Left lung (tissue), 10 donors: ENCODE measurements around the gene EBF3. TPM values are rescaled to one million over a fixed set of nuclear protein-coding genes. Genes with fewer than 3 reads are reported as not detected.

Source experiments
- ATAC-seq: fragments of 200-7000 bp; cut with Tn5 transposase; one replicate; pipeline ENCODE4 v1.9.1; 2020; ENCODE audit warnings: moderate library complexity
- DNase-seq, 4 donors: peaks; one replicate each; pipeline ENCODE4 v3.0.0-alpha.2; 2013 to 2020
- H3K27ac ChIP-seq, 2 donors: fragments of 200-600 bp; sonication (generic) in 1 of 2; one replicate each; pipeline versions ENCODE4 v1.5.0 to v1.8.0; 2020 to 2021
- H3K27me3 ChIP-seq, 2 donors: fragments of 200-600 bp; sonication (generic) in 1 of 2; one replicate each; pipeline versions ENCODE4 v1.5.0 to v1.8.0; 2020 to 2021
- H3K36me3 ChIP-seq, 2 donors: fragments of 200-600 bp; sonication (generic) in 1 of 2; one replicate each; pipeline versions ENCODE4 v1.5.0 to v1.8.0; 2020 to 2021
- H3K4me1 ChIP-seq, 2 donors: fragments of 200-600 bp; one replicate each; pipeline ENCODE4 v1.8.0; 2021
- H3K4me3 ChIP-seq, 2 donors: fragments of 200-600 bp; sonication (generic) in 1 of 2; one replicate each; pipeline versions ENCODE4 v1.5.0 to v1.8.0; 2020 to 2021; ENCODE audit warnings: mild to moderate bottlenecking in 1 of 2
- H3K9me3 ChIP-seq, 2 donors: fragments of 200-600 bp; sonication (generic) in 1 of 2; one replicate each; pipeline versions ENCODE4 v1.5.0 to v1.8.0; 2020 to 2021
- intact Hi-C, 2 donors: fragments of 100-400 bp; cut with DNase I; formaldehyde crosslinking; loops; one replicate each; pipeline versions ENCODE4 v1.11.2 to v1.14.2; 2022
- polyA plus RNA-seq, 6 donors: library from polyadenylated mRNA; unstranded; fragments of 120-200 nt; gene quantifications; one replicate each; pipeline ENCODE4 v1.2.1, GENCODE V29; 2013; ENCODE audit not compliant: insufficient read length in 6 of 6
- total RNA-seq, 2 donors: library from RNA; stranded (reverse); fragmentation: NEBNext Ultra II Directional; extraction: Animal tissue kit (Norgen Biotek cat#: 25700); gene quantifications; one replicate each; pipeline ENCODE4 v1.2.1, GENCODE V29; 2021
- TF ChIP-seq, protein P1 (sequence below), 2 donors: fragments of 200-600 bp; sonication (generic) in 1 of 2; IDR thresholded peaks; one replicate each; pipeline versions ENCODE4 v1.5.0 to v1.8.0; 2021; ENCODE audit warnings: antibody characterized with exemption in 2 of 2
- donor health status: DM: no; HTN: yes; CAD: no.
- donor health status: DM: no; HTN: no; CAD: no.

The EBF3 gene
- total and polyA plus RNA-seq, 8 donors: 0.10 to 2.0 (median 1.4) TPM; not detected in 1

GRCh38 chr10:129875993-129876726 lies 87.9 kb downstream of the EBF3 start:
- TF ChIP-seq, protein P1, sequence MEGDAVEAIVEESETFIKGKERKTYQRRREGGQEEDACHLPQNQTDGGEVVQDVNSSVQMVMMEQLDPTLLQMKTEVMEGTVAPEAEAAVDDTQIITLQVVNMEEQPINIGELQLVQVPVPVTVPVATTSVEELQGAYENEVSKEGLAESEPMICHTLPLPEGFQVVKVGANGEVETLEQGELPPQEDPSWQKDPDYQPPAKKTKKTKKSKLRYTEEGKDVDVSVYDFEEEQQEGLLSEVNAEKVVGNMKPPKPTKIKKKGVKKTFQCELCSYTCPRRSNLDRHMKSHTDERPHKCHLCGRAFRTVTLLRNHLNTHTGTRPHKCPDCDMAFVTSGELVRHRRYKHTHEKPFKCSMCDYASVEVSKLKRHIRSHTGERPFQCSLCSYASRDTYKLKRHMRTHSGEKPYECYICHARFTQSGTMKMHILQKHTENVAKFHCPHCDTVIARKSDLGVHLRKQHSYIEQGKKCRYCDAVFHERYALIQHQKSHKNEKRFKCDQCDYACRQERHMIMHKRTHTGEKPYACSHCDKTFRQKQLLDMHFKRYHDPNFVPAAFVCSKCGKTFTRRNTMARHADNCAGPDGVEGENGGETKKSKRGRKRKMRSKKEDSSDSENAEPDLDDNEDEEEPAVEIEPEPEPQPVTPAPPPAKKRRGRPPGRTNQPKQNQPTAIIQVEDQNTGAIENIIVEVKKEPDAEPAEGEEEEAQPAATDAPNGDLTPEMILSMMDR (IDR thresholded peaks at IDR 0.05): no peak

DNA sequence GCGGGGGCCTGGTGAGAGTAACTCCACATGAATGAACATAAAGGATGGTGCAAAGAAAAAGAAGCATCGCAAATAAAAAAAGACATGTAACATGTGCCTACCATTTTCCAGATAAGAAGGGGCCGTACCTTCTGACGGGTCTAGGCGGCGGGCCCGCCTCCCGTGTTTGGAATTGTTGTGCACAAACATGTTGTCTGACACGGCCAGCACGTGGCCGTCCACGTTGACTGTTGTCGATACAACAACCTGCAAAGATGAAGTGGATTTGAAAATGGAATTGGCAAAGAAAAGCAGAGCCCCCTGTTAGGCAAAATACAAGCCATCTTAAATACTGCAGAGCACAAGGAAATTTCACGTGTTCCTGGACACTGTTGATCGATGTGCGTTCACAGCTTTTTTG lies 90.7 kb downstream of the EBF3 start:
- no peaks in the 10 kb centered on the region for H3K4me1 ChIP-seq
- no peaks in the 10 kb centered on the region for H3K36me3 ChIP-seq
- no peak overlapping the region for H3K4me3 ChIP-seq
- no peaks in the 10 kb centered on the region for H3K27me3 ChIP-seq
- intact Hi-C loops: no loop called here
- DNase-seq (no peak), ATAC-seq (no peak)
- H3K9me3 ChIP-seq: no peaks in the 10 kb centered on the region
- no peak overlapping the region for H3K27ac ChIP-seq
- TF ChIP-seq, protein P1 (IDR thresholded peaks at IDR 0.05): no peak

More at GRCh38 chr10:129875993-129876726, 87.9 kb downstream of the EBF3 start:
- Histone ChIP-seq H3K27ac (no peak overlapping the region), H3K4me1 (no peaks in the 10 kb centered on the region), H3K9me3 (no peaks in the 10 kb centered on the region), H3K27me3 (peaks cover 0 to 4% of the 10 kb centered on the region in 2 donors), H3K36me3 (no peaks in the 10 kb centered on the region), H3K4me3 (no peak overlapping the region)
- ATAC-seq (no peak), DNase-seq (no peak)
- intact Hi-C loops: no loop called here

DNA sequence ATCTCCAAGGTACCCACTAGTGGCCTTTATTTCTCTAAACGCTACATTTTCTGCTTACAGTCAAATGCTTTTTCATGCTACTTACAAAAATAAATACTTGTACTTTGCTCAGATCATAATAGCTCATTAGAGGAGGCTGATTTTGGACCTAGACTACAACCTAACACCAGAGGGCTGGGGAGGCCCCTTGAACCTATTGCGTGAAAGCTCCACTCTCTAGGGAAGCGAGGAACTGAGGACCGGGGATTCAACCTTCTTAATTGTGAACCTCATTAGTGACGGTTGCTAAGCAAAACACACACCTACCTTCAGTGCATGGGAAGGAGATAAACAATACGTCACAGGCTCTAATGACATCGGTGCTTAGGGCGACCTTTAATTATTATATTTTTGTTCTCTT lies 92.1 kb downstream of the EBF3 start:
- H3K27me3 ChIP-seq: no peaks in the 10 kb centered on the region
- no peak for ATAC-seq
- no peak for DNase-seq
- no peak overlapping the region for H3K4me3 ChIP-seq
- intact Hi-C loops: no loop called here
- no peaks in the 10 kb centered on the region for H3K36me3 ChIP-seq
- no peaks in the 10 kb centered on the region for H3K9me3 ChIP-seq
- TF ChIP-seq, protein P1 (IDR thresholded peaks at IDR 0.05): no peak
- H3K4me1 ChIP-seq: no peaks in the 10 kb centered on the region
- no peak overlapping the region for H3K27ac ChIP-seq

GRCh38 chr10:129870961-129871621 lies 93.0 kb downstream of the EBF3 start:
- TF ChIP-seq, protein P1 (IDR thresholded peaks at IDR 0.05): no peak
- DNase-seq (peak in 2 of 4 donors; percentile 56 to 67), ATAC-seq (peak; percentile 43)
- no peaks in the 10 kb centered on the region for H3K9me3 ChIP-seq
- no peaks in the 10 kb centered on the region for H3K27me3 ChIP-seq
- no peaks in the 10 kb centered on the region for H3K36me3 ChIP-seq
- H3K4me1 ChIP-seq: no peaks in the 10 kb centered on the region
- intact Hi-C loops: no loop called here
- no peak overlapping the region for H3K27ac ChIP-seq
- H3K4me3 ChIP-seq: no peak overlapping the region

GRCh38 chr10:129870474-129870757 lies 93.7 kb downstream of the EBF3 start:
- TF ChIP-seq, protein P1 (IDR thresholded peaks at IDR 0.05): no peak
- ATAC-seq: no peak
- no peaks in the 10 kb centered on the region for H3K9me3 ChIP-seq

More at GRCh38 chr10:129870474-129870757, 93.7 kb downstream of the EBF3 start:
- Histone ChIP-seq H3K27me3 (no peaks in the 10 kb centered on the region), H3K4me1 (no peaks in the 10 kb centered on the region), H3K4me3 (no peak overlapping the region), H3K36me3 (no peaks in the 10 kb centered on the region), H3K27ac (no peak overlapping the region)
- intact Hi-C loops: no loop called here
- DNase-seq: no peak
